Sciatic nerve (tissue), 2 donors: Measurements from ENCODE around the gene FBXO10. TPM values are rescaled to one million over a fixed set of nuclear protein-coding genes. Genes with fewer than 3 reads are reported as not detected.

Source experiments
- ATAC-seq: fragments of 200-7000 bp; cut with Tn5 transposase; one replicate; pipeline ENCODE4 v1.9.1; 2020; ENCODE audit warnings: mild to moderate bottlenecking, moderate library complexity
- DNase-seq: peaks from one replicate; pipeline ENCODE4 v3.0.0-alpha.2; 2020; ENCODE audit warnings: low spot score
- intact Hi-C: fragments of 100-400 bp; cut with DNase I; formaldehyde crosslinking; loops from one replicate; pipeline ENCODE4 v1.14.2; 2022
- total RNA-seq: library from RNA; stranded (reverse); fragmentation: NEBNext Ultra II Directional; extraction: Animal tissue kit (Norgen Biotek cat#: 25700); gene quantifications from one replicate; pipeline ENCODE4 v1.2.1, GENCODE V29; 2021
- donor health status: DM: no; HTN: no; CAD: no.
- donor health status: DM: no; HTN: no; CAD: no.

Gene FBXO10, protein sequence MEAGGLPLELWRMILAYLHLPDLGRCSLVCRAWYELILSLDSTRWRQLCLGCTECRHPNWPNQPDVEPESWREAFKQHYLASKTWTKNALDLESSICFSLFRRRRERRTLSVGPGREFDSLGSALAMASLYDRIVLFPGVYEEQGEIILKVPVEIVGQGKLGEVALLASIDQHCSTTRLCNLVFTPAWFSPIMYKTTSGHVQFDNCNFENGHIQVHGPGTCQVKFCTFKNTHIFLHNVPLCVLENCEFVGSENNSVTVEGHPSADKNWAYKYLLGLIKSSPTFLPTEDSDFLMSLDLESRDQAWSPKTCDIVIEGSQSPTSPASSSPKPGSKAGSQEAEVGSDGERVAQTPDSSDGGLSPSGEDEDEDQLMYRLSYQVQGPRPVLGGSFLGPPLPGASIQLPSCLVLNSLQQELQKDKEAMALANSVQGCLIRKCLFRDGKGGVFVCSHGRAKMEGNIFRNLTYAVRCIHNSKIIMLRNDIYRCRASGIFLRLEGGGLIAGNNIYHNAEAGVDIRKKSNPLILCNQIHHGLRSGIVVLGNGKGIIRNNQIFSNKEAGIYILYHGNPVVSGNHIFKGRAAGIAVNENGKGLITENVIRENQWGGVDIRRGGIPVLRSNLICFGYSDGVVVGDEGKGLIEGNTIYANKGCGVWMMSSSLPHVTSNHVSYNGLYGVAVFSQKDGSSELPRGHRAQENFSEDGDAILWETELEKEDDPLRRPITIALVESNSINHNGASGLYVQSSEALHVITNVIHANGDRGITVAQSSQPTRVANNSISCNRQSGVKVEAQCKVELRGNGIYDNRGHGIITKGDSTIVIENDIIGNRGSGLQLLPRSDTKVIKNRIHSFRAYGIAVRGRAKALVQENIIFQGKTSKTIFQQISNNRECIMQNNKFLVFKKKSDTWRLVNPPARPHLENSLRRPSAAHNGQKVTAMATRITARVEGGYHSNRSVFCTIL
- 8.0 TPM for total RNA-seq

DNA sequence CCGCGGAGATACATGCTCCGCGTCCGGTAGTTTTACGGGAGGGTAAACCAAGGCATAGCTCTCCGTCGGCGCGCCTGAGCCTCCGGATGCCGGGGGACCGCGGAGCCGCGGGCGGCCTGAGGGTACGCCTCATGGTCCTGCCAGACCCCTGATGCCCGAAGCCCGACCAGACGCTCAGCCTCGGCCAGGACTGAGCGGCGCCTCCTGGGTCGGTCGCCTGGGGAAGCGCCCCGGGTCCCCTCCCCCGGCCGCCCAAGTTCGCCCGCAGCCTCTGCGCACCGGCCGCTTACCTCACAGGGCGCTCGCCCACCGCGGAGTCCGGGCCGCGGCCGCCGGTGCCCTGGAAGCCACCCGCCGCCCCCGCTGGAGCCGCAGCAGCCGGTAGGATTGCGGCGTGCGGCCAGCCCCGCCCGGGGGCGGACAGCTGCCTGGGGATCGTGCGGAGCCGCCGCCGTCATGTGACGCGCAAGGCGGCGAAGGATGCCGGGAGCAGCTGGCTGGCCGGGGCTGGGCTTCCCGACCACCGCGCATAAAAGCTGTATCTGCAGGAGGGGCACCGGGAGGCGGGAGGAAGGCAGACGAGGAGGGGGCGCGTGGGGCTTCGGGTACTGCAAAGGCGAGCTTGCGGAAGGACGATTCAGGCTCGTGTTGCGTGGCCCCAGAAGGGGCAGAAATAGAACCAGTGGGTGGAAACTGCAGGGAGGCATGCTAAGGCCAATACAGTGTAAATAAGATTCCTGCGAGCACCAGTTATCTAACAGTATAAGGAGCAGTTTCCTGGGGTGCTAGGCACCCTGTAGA is at the start of gene FBXO10:
FBXO10 (minus strand) TSS at position 460 of the 801 bp plus-strand sequence. CDS start 34,612 bp downstream, outside the sequence.
- intact Hi-C loops = no loop called here
- ATAC-seq (peak; percentile 94), DNase-seq (peak; percentile 79)

DNA sequence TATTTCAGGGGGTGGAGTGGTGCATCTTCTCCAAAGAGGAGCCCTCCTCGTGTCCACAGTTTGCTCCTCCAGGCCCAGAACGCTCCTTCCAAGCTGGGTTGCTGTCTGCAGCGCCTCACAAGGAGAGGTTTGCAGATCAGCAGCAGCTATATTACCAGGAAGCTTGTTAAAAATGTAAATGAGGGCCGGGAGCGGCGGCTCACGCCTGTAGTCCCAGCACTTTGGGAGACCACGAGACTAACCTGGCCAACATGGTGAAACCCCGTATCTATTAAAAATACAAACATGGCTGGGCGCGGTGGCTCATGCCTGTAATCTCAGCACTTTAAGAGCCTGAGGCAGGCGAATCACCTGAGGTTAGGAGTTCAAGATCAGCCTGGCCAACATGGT is 49.6 kb upstream of the FBXO10 start:
- no peak for ATAC-seq
- intact Hi-C loops = no loop called here
- no peak for DNase-seq

DNA sequence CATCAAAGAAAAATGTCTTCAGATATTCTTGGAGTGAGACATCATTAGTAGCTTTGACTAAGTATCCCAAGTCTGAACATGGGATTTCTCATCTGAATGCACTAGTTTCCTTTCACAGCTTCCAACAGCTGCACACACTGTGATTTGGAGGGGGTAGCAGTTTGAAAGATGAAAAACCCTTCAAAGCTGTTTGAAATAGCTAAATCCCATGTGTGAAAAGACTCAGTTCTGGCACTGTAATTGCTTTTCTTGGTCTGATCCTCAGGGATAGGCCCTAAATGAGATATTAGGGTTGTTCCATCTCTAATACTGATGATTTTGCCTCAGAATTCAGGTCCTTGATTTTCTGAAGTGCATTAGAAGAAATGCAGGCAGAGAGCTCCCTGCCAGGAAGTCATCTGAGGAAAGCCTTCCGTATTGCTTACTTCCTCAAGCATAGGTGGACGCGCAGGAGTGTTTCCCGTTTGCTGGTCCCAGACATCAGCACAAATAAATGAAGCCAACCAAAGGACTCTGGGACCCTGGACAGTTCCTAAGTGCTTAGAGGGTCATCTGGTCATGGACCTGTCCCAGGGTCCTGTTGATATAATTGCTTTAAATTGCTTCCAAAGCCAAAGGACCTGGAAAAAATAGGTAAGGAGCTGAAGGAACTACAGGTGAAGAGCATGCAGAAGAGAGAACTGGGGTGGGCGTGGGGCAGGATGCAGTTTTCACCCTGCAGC is 49.0 kb upstream of the FBXO10 start:
- no peak for ATAC-seq
- intact Hi-C loops = no loop called here
- DNase-seq = no peak

DNA sequence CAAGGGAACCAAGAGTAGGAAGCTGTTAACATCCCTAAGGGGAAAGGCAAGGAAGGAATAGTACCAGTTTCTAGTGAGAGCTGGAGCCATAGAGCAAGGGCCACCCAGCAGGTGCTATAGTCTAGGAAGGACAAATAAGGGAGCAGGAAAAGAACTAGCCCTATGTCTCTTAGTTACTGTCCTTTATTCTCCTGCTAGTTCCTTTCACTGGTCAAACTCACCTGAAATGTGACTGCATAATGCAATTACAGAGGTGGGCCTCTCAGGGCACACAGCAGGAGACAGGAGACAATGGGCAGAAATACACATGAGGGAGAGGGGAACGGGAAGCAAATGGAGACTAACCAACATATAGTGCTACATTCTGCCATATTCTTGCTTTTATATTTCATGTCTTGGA is 47.9 kb upstream of the FBXO10 start:
- intact Hi-C loops = no loop called here
- no peak for DNase-seq
- no peak for ATAC-seq

DNA sequence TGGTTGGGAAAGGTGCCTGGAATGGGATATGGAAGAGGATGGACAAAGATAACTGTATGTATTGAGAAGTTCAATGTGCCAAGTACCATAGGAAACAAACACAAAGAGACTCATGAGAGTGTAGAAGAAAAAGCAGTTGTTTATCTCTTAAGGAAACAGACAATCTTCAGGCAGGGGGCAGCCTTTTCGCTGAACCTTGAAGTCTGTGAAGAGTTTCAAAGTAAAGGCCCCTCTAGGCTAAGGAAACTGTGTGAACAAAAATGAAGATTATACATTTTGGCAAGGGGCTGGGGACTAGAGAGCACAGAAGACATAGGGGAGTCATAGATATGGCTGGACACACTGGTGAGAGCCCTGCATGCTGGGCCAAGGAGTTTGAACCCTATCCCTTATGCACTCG is 47.1 kb upstream of the FBXO10 start:
- no peak for ATAC-seq
- DNase-seq = no peak
- intact Hi-C loops = no loop called here

DNA sequence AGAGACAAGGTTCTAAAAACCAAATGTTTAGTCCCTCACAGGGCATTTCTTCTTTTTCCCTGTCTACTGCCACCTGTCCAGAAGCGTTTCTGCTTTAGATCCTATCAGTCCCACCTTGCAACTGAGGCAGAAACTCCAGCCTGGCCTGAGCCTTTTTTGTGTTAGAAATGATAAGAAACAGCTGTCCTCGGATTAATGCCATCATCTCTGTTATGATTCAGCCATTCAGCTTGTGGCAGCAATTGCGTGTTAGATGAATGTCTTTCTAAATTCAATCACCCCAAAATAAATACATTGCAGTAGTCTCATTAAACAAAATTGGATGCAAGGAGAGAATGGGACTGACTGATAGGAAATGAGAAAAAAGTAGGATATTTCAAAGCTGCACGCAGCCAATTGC is 46.3 kb upstream of the FBXO10 start:
- ATAC-seq = no peak
- no peak for DNase-seq
- intact Hi-C loops = no loop called here

DNA sequence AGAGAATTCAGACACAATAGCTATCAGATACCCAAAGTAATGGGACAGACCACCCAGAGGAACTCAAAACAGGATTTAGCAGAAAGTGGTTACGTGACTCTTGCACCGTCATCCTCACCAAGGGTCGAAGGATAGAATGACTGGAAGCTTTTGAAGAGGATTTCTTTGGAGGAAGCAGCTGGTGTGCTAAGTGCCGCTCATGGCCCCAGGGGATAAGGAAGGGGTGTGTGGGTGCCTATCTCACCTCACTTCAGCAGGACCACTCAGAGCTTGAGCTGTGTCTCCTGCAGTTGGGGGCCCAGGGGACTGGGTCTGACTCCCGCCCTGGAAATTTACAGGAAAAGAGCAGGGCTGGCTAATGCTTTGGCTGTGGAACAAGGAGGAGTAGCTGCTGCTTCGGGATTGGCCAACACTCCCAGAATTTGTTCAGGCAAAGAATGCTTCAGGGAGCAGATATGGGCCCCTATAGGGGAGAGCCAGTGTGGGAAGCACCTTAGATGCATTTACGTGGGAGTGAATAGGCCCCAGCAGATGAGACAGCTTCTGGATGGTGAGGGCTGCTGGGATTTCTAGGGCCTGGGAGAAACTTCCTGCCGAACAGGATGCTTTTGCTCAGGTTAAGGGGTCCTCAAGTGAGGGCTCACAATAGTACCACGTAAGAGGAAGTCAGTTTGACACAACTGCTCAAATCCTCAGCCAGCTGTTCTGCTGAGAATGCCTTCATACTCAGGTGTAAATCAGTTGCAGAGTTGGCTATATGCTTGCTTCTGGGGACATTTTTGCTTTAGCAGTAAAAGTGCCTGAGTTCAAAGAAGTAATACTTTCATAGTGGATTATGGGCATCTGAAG is 45.3 kb upstream of the FBXO10 start:
- no peak for DNase-seq
- intact Hi-C loops = no loop called here
- ATAC-seq = no peak

DNA sequence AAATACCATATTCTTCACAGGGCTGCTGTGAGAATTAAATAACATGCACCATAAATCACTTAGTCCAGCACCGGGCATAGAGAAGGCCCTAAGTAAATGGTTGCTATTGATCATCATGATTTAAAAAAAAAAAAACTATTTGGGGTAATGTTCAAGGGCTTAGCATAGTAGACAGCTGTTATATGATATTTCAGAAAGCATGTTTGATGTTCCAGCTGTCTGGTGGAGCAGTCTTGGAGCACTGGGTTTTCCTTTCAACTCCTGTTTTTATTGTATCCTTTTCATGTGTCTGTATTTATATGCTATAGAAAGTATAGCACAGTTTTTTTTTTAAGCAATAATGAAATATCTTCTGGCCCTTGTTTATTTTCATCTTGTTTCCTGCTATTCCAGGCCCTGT is 44.2 kb upstream of the FBXO10 start:
- intact Hi-C loops = no loop called here
- DNase-seq = no peak
- no peak for ATAC-seq

DNA sequence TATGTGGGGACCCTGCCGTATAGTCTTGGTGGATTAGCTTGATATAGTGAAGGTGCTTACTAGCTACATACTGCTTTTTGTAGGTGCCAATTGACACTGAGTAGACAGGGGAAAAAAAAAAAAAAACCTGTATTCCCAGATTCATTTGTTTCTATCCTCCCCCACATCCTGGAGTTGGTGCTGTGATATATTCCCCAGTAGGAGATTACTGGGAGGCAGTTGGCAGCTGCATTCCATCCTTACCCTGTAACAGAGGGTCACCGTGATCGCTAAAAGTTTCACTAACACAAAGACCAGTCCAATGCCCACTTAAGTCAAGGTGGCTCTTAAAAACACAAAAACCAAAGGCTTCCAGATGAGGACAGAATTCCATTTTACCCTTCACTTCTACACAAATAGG is 43.6 kb upstream of the FBXO10 start:
- ATAC-seq = no peak
- no peak for DNase-seq
- intact Hi-C loops = no loop called here

DNA sequence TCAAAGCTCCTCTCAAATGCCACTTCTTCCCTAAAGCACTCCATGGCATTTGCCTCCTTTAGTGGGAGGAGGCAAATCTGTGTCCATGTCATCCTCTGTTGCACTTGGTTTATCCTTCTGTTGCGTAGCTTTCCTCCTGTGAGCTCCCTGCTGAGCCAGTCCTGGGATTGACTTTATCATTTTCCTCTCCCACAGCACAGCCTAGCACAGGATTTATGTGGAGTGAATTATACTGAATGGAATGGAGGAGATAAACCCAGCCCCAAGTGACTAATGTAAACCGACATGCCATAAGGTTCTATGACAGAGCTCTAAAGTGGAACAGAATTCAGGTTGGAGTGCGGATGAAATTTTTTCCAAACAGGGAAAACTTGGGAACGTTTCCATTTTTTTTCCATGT is 42.6 kb upstream of the FBXO10 start:
- ATAC-seq (no peak), DNase-seq (no peak)
- intact Hi-C loops = no loop called here

DNA sequence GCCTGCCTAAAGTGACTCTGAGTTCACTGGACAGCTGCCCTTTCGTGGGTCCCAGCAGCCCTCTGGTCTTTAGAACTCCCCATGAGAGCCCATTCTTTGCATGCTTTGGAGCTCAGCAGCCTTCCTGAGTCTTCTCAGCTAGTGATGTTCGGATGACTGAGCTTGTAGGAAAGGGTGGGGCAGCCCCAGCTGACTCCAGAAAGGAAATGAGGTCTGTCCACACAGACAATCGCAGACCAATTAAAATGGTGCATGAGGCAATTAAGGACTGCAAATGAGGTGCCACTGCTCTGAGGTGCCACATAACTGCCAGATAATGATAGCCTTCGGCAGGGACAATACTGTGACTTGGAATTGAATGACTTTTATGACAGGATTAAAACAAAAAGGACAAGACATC is 41.7 kb upstream of the FBXO10 start:
- no peak for DNase-seq
- ATAC-seq = no peak
- intact Hi-C loops = no loop called here

DNA sequence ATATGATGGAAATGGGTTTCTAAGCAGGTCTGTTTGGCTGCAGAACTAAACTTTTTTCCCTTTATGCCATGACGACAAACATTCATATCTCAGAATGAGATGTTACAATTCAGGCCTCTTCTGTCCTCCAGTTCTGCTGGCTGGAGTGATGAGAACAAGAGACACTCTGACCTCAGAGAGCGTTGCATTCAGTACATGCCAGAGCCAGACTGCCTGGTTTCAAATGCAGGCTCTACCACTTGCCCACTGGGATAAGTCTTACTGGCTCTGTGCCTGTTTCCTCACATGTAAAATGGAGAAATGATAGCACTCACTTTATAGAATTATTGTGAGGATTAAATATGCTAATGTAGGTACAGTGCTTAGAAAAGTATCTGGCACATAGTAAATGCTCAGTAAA is 41.0 kb upstream of the FBXO10 start:
- intact Hi-C loops = no loop called here
- ATAC-seq = no peak
- no peak for DNase-seq

DNA sequence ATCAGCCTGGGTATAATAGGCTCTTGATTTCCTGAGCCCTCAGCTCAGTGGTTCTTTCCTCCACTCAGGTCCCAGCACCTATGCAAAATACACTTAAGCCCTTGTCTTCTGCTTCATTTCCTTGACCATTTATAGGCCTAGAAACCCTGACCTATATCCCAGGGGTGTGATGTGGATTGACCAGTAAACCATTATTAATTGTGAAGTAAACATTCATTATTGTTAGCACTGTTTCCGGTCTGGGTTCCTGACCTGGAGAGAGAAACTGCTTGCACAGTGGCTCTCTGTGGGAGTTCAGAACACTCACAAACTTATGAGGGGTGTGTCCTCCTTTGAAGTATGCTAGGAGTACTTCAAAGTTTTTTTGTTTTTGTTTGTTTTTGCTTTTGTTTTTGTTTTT is 35.8 kb upstream of the FBXO10 start:
- intact Hi-C loops = no loop called here
- no peak for DNase-seq
- no peak for ATAC-seq

DNA sequence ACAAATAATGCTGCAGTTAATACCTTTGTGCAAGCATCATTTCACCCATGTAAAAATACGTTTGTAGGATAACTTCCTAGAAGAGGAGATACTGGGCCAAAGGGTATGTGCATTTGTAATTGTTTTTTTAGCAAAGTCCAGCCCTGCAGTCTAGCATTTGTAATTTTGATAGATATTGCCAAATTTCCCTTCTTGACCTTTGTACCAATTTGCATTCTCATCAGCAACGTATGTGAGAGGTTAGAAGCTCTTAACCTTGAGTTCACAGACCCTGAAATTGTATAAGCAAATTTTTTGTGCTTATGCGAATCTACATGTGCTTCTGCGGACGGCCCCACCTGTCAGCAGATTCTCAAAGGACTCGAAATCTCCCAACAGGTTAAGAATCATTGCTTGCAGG is 34.8 kb upstream of the FBXO10 start:
- intact Hi-C loops = no loop called here
- ATAC-seq = no peak
- DNase-seq = no peak

DNA sequence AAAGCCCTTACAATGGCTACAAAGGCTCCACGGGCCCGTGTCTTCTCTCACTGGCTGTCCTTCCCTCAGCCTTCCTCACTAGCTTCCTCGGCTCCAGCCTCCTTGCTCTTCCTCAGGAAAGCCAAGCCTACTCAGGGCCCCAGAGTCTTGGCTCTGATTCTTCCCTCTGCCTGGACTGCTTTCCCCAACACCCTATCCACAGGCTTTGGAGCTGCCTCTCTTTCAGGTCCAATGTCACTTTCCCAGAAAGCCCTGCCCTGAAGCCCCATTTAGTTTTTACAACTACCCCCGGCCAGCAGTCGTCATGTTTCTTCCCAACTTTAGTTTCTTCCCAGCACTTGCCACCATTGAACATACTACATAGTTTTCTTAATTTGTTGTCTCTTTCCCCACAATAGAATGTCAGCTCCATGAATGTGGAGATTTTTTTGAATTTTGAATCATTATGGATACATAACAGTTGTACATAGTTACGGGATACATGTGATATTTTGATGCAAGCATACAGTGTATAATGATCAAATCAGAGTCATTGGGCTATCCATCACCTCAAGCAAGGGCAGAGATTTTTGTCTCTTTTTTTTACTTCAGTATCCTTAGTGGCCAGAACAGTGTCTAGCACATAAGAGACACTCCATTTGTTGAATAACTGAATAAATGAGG is 33.7 kb upstream of the FBXO10 start:
- ATAC-seq = no peak
- DNase-seq = no peak
- intact Hi-C loops = no loop called here

DNA sequence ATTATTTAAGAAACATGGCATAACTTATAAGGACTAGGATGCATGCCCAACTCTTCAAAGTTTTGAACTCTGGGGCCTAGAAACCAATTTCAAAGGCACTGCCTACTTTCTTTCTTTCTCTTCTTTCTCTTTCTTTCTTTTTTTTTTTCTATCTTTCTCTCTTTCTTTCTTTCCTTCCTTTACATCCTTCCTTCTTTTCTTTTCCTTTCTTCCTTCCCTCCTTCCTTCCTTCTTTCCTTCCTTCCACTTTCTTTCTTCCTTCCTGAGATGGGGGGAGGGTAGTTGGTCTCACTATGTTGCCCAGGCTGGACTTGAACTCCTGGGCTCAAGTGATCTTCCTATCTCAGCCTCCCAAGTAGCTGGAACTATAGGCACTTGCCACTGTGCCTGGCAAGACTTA is 32.1 kb upstream of the FBXO10 start:
- DNase-seq = no peak
- intact Hi-C loops = no loop called here

DNA sequence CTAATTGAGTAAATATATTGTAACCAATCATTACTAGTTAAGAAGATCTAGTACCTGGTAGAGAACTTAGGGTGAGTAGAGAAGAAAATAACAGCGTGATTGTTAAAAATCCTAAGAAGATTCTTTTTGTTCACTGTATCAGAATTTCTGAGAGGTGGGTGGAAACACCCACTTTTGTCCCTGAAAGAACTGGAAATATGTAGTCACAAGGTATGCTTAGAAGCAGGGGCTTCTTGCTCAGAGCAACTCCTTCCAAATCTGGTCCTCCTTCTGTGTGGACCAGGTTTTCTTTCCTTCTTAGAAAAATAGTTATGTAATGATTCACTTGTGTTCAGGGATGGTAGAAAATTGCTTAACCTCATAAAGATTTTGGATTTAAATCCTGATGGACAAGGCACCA is 28.1 kb upstream of the FBXO10 start:
- DNase-seq (no peak), ATAC-seq (no peak)
- intact Hi-C loops = no loop called here

More for the DNA sequence above, 32.1 kb upstream of the FBXO10 start:
- ATAC-seq = no peak
